Cardiac fibroblast (primary cell): ENCODE measurements around the gene NFILZ.

Source experiments
- DNase-seq, 2 donors: peaks; one replicate each; pipeline versions ENCODE4 v3.0.0 to v3.0.0-alpha.2; 2010; ENCODE audit warnings: low read depth in 2 of 2
- H3K4me3 ChIP-seq, 2 donors: replicated peaks in 1 of 2; 1 replicate in 1 of 2; 2 replicates in 1 of 2; pipeline ENCODE4 v1.5.1; 2011; ENCODE audit warnings: low read depth in 2 of 2, low read length in 2 of 2, mild to moderate bottlenecking in 2 of 2, moderate library complexity in 1 of 2
- TF ChIP-seq, protein P1 (sequence below): IDR thresholded peaks from one replicate; pipeline ENCODE4 v1.5.1; 2011; ENCODE audit warnings: low read depth, mild to moderate bottlenecking, low read length, inconsistent platforms

The NFILZ gene

DNA sequence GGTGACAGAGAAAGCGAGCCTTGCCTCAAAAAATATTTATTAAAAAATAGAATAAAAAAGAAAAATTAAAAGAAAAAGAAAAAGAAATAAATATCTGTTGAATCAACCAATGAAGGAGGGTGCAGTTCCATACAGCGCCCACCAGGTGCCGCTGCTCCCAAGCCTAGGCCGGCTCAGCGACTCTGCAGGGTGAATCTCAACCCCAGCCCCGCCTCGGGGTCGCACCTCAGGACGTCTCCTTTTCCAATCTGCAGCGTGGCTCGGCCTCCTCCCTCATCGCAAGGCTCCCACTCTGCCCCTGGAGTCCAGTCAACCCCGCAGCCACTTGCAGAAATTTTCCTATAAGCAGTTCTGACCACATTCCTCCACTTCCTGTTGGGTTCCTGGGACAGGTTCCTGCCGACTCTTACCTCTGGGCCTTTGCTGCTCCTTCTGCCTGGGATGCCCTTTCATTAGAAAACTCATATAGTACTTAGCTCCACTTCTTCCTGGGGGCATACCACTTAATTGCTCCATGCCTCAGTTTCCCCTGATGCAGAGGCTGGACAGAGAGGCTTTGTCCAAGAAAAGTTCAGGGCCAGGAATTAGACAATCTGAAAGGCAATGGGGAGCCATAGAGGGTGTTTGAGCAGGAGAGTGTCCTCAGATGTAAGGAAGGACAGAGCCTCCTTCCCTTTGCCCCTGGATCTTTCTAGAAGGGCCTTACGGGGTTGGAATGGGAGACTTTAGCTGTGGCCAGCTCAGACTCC lies 24.3 kb downstream of the NFILZ start:
- peak; percentile 50 to 54 for DNase-seq
- TF ChIP-seq, protein P1, sequence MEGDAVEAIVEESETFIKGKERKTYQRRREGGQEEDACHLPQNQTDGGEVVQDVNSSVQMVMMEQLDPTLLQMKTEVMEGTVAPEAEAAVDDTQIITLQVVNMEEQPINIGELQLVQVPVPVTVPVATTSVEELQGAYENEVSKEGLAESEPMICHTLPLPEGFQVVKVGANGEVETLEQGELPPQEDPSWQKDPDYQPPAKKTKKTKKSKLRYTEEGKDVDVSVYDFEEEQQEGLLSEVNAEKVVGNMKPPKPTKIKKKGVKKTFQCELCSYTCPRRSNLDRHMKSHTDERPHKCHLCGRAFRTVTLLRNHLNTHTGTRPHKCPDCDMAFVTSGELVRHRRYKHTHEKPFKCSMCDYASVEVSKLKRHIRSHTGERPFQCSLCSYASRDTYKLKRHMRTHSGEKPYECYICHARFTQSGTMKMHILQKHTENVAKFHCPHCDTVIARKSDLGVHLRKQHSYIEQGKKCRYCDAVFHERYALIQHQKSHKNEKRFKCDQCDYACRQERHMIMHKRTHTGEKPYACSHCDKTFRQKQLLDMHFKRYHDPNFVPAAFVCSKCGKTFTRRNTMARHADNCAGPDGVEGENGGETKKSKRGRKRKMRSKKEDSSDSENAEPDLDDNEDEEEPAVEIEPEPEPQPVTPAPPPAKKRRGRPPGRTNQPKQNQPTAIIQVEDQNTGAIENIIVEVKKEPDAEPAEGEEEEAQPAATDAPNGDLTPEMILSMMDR, result peak; percentile 95
- peak overlapping the region in 1 of 2 donors; percentile 14 for H3K4me3 ChIP-seq

DNA sequence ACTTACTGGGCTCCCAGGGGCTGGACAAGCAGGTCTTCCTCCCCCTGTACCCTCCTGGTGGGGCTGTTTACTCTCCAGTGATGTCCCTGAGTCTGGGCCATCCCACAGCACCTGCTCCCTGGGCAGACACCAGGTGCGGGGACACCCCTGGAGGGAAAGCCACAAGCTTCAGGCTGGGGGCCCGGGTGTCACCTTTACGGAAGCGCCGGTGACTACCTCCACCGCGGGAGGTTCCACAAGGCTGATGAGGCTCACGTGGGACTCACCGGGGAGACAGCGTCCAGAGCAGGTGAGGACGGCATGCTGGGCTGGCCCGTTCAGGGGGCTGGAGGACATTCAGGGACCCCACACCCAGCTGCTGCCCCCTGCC lies 24.9 kb downstream of the NFILZ start:
- H3K4me3 ChIP-seq, result no peak overlapping the region
- DNase-seq, result no peak
- TF ChIP-seq, protein P1, result no peak

DNA sequence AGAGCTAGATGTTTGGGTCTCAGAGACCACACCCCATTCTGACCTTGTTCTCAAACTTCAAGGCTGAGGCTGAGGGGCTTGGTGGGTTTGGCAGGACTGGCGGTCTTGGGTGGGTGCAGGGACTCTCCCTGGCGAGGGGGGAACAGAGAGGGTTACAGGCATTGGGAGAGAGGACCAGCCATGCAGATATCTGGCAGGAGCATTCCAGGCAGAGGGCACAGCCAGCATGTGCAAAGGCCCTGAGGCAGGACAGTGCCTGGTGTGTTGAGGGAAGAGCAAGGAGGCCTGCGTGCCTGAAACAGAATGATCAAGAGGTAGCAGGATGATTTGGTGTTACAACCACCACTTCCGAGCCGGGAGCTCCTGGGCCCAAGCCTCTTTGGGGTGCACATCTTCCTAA lies 27.4 kb downstream of the NFILZ start:
- no peak overlapping the region for H3K4me3 ChIP-seq
- no peak for DNase-seq
- TF ChIP-seq, protein P1, result no peak

GRCh38 chr19:8659905-8660304 lies 29.5 kb downstream of the NFILZ start:
- no peak for DNase-seq
- TF ChIP-seq, protein P1, result no peak
- no peak overlapping the region for H3K4me3 ChIP-seq

DNA sequence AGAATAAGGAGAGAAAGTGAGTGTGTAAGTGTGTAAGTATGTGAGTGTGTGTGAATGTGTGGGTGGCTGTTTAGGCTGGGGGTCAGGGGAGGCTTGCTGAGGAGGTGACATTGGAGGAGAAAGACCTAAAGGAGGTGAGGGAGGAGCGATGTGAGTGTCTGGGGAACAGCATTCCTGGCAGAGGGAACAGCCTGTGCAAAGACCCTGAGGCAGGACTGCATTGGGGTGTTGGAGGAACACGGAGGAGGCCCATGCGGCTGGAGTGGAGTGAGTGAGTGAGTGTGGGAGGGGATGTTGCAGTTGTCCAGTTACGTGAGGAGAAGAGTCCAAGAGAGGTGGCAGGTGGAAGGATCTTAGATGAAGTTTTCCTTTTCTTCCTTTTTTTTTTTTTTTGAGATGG lies 31.8 kb downstream of the NFILZ start:
- TF ChIP-seq, protein P1, result no peak
- no peak overlapping the region for H3K4me3 ChIP-seq
- DNase-seq, result no peak

- TF ChIP-seq, protein P1, result no peak
- no peak for DNase-seq
- H3K4me3 ChIP-seq, result no peak overlapping the region
Observed at GRCh38 chr19:8663920-8664670, 33.7 kb downstream of the NFILZ start.

DNA sequence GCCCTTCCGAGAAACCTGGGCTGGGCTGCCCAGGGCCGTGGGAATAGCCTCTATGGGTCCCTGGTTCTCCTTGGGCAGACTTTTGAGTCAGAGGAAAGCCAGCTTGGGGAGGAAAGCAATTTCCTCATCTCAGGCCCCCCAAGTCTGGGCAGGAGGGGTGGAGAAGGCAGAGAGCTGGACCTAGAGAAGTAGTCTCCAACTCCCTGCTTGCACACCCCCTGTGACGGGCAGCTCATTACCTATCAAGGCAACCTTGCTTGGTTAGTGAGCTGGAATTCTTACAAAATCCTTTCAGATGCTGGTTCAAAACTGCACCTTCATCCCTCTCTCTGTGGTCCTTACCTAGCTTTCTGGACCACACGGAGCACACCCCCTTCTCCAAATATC lies 34.2 kb downstream of the NFILZ start:
- no peak overlapping the region for H3K4me3 ChIP-seq
- TF ChIP-seq, protein P1, result no peak

More for the DNA sequence above, 34.2 kb downstream of the NFILZ start:
- no peak for DNase-seq
